Cardiac fibroblast (primary cell): ENCODE results near the gene SHLD2.
A peak's percentile ranks its signal among the peaks of the same experiment; 100 is the strongest.
"Not testable (repeated sequence)": the region's sequence is repeated elsewhere in the genome, so short reads cannot be mapped to it uniquely, and the experiment has no call there.

Source experiments
- DNase-seq, 2 donors: peaks; one replicate each; pipeline versions ENCODE4 v3.0.0 to v3.0.0-alpha.2; 2010; ENCODE audit warnings: low read depth in 2 of 2
- H3K4me3 ChIP-seq, 2 donors: replicated peaks in 1 of 2; 1 replicate in 1 of 2; 2 replicates in 1 of 2; pipeline ENCODE4 v1.5.1; 2011; ENCODE audit warnings: low read depth in 2 of 2, low read length in 2 of 2, mild to moderate bottlenecking in 2 of 2, moderate library complexity in 1 of 2
- TF ChIP-seq, protein P1 (sequence below): IDR thresholded peaks from one replicate; pipeline ENCODE4 v1.5.1; 2011; ENCODE audit warnings: low read depth, mild to moderate bottlenecking, low read length, inconsistent platforms

Gene SHLD2

DNA sequence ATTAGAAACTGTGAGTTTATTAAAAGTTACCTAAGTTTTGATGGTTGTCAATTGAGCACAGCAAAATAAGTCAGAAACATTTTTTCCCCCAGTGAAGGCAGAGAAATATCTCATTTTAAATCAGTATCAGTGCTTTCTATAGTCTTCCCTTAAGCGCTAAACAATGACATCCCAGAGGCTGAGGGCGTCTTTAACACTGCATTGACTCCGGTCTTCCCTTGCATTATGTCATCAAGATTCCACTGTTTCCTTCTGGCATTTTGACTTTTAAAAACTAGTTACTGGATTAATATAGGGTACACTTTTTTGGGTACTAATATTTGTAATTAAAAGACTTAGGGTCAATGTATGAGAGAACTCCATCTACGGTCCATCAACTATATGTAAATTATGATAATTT, 4.2 kb upstream of the SHLD2 start:
- H3K4me3 ChIP-seq: no peak overlapping the region
- DNase-seq: peak in 1 of 2 donors; percentile 28
- TF ChIP-seq, protein P1, sequence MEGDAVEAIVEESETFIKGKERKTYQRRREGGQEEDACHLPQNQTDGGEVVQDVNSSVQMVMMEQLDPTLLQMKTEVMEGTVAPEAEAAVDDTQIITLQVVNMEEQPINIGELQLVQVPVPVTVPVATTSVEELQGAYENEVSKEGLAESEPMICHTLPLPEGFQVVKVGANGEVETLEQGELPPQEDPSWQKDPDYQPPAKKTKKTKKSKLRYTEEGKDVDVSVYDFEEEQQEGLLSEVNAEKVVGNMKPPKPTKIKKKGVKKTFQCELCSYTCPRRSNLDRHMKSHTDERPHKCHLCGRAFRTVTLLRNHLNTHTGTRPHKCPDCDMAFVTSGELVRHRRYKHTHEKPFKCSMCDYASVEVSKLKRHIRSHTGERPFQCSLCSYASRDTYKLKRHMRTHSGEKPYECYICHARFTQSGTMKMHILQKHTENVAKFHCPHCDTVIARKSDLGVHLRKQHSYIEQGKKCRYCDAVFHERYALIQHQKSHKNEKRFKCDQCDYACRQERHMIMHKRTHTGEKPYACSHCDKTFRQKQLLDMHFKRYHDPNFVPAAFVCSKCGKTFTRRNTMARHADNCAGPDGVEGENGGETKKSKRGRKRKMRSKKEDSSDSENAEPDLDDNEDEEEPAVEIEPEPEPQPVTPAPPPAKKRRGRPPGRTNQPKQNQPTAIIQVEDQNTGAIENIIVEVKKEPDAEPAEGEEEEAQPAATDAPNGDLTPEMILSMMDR: no peak

DNA sequence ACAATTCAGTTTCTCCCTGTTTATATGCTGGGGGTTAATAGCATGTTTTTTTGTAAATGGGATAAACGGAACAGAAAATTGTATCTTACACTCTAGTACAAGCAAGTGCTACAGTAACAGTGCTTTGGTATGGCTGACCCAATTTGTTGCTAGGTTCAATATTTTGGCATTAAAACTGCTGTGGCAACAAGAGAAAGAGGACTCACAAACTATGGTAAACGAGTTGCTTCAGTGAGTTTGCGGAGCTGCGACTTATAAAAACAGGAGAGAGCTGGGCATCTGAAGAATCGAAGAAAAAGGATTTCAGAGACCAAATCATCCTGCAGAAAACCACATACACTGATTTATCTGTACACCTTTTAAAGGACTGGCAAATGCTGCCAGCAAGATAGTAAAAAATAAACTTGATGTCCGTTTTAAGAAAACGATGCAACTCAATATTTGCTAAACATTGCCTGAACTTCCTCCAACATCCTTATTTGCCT, 2.6 kb upstream of the SHLD2 start:
- peak overlapping the region; percentile 71 to 76 for H3K4me3 ChIP-seq
- DNase-seq: peak; percentile 58 to 61
- TF ChIP-seq, protein P1: no peak

DNA sequence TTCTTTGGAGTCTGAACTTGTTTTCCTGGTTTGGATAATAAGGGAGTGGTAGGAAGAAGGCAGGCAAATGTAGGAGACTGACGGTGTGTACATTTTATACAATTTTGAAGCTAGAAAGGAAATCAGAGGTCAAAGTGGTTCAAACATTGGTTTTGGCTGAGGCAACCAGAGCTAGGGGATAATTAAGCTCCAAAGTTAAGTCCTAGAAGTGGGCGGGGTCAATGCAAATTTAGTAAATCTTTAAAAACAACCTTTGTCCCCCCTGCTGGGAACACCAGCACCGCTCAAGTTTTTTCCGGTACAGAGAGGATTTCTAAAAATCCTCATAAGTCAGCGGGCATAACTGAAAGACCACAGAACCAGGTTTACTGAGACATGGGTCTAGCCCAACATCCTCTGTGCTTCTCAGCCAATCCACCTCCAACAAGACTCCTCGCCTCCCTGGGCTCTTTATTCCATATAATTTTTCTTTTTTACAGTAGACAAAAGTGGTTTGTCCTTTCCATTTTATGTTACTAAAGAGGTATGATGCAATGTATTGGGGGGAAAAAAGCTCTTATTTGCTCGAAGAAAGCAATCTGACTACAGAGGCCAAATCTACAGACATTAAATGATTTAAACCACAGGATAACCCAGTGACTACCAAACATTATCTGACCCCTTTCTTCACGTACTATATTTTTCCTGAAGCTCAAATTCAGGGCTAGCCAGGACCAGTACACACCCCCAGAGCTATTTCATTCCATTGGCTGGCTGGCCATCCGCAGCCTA, 2.0 kb upstream of the SHLD2 start:
- DNase-seq: peak; percentile 41 to 46
- H3K4me3 ChIP-seq: peak overlapping the region; percentile 71 to 76
- TF ChIP-seq, protein P1: no peak

DNA sequence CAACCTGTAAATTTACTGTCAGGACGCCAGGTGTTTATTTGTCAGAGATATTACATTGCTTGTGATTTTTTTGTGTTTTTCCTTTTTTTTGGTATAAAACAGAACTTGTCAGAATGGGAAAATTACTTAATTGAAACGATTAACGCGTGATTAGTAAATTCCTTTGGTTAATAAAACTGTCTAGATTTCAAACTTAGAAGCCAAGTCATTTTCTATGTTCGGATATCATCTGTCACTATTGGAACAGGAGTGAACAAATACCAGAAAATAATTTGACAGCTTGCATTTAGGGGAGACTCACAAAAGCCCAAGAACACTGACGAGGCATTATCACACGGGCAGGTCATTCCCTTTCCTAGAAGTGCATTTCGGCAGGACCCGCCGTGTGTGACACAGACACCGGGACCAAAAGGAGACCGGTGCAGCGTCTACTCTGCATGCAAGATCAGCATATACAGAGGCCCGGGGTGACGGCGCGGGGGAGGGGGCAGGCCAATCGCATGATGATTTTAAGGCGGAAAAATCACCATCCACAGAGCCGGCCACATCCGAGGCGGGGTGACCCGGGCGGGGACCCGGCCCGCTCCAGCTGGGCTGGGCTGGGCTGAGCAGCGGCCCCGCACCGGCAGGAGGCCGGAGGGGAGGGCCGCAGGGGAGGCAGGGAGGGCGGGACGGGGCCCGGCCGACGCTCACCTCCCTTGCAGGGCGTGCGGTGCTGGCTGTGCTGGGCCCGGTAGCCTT, 1.2 kb upstream of the SHLD2 start:
- peak; percentile 42 to 46 for DNase-seq
- H3K4me3 ChIP-seq: peak overlapping the region; percentile 71 to 76
- TF ChIP-seq, protein P1: no peak

DNA sequence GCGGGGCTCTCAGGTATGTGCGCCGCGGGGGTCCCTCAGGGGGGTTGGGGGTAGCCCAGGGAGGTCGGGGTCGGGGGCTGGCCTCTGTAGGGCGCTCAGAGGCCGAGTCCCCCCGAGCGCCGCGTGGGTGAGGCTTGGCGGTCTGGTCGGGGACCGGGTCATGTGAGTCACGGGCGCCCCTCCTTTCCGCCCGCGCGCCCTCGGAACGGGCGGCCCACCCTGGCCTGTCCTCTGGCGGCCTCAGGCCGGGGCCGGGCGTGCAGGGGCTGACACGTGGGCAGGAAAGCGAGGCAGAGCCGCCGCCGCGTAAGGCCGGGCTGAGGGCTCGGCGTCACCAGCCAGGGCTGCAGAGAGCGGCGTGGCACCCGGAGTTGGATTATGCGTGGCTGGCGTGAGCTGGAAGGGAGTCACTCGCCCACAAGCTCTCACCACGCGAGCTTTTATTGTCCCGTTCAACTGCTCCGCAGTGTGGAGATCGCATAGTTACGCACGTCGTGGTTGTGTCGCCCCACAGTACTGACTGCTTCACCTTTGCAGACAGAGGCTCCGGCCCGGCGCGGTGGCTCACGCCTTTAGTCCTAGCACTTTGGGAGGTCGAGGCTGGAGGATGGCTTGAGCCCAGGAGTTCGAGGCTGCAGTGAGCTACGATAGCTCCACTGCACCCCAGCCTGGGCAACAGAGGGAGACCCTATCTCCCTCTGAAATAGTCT, 385 bp downstream of the SHLD2 start:
- TF ChIP-seq, protein P1: no peak
- peak; percentile 89 to 93 for DNase-seq
- peak overlapping the region; percentile 64 to 65 for H3K4me3 ChIP-seq

DNA sequence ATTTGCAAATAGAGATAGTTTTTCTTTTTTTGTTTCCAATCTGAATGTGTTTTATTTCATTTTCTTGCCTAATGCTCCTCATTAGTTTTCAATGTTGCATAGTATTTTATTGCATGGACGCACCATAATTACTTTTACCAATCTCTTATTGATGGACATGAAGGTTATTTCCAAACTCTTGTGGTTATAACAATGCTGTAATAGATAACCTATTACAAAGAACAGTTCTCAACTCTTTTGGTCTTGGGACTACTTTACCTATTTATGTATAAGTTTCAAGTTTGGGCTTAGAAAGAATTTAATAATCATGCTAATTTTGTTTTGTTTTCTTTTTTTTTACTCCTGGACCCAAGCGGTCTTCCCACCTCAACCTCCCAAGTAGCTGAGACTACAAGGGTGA, 7.0 kb downstream of the SHLD2 start:
- no peak overlapping the region for H3K4me3 ChIP-seq
- TF ChIP-seq, protein P1: no peak
- no peak for DNase-seq

DNA sequence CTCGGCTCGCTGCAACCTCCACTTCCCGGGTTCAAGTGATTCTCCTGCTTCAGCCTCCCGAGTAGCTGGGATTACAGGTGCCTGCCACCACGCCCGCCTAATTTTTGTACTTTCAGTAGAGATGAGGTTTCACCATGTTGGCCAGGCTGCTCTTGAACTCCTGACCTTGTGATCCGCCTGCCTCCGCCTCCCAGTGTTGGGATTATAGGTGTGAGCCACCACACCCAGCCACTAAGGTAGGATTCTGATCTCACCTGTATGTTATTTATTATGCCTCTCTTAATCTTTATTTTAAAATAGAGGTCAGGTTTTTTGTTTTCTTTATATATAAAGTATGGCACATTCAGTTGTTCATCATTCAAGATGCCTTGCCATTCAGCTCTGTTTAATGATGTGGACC, 9.7 kb downstream of the SHLD2 start:
- not testable (repeated sequence) for H3K4me3 ChIP-seq, DNase-seq
